HG03025 (cell line): ENCODE results near the gene USH1C.

ENCODE experiments used
- ATAC-seq: cut with Tn5 transposase; IDR thresholded peaks from one replicate; pipeline ENCODE4 v1.9.1; 2021; ENCODE audit warnings: mild to moderate bottlenecking, moderate library complexity; ENCODE audit not compliant: unreplicated experiment, low FRiP score

The USH1C gene

GRCh38 chr11:17446482-17446881 lies 97.7 kb downstream of the USH1C start:
- no peak for ATAC-seq

GRCh38 chr11:17445240-17445795 lies 98.9 kb downstream of the USH1C start:
- no peak for ATAC-seq

- ATAC-seq: no peak
These were observed 100.1 kb downstream of the USH1C start for GRCh38 chr11:17443926-17444690.
